ENCODE results near the gene WTIP. TPM values are rescaled to one million over a fixed set of nuclear protein-coding genes. Genes with fewer than 3 reads are reported as not detected.
"Not testable (repeated sequence)": the region's sequence is repeated elsewhere in the genome, so short reads cannot be mapped to it uniquely, and the experiment has no call there.

WTIP gene
- total and polyA plus RNA-seq, 5 donors from 2014 or later: 0.27 TPM; not detected in 4

DNA sequence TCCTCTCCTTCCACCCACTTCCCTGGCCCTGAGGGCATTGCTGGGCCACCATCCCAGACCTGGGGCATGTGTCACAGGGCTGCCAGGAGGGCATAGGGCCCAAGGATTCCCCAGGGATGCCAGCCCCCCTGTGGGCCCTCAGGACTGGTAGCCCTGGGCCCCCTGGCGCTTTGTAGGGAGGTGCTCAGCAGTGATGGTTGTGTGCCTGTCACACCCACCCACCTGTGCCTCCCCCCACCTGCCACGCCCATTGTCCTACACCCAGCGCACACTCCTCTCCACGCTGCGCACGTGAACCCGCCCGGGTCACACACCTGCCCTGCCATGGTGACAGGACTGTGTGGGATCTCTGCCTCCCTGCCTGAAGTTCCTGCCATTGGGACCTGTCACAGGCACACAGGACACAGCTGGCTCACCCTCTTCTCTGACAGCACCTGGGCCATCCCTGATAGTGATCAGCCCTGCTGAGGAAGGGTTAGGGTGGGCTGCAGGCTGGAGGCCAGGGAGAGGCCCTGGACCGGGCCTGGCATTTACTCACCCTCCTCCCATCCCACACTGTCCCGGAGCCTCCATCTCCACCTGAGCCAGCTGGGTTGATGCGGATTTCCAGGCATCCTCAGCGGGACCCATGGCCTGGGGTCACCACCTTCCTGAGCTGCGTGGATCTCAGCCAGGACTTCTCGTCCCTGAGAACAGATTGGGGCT lies 23.9 kb downstream of the WTIP start:
- H3K4me1 ChIP-seq (ENCODE audit: control insufficient read depth, insufficient read depth, low read length, poor library complexity, severe bottlenecking): peaks cover 13% of the 10 kb centered on the region
- H3K36me3 Mint-ChIP-seq: no peaks in the 10 kb centered on the region
- H3K4me3 Mint-ChIP-seq: no peak overlapping the region
- no peak overlapping the region for H3K27ac Mint-ChIP-seq
- H3K9me3 ChIP-seq (ENCODE audit: control insufficient read depth in 2 of 2, low read length in 2 of 2): no peaks in the 10 kb centered on the region
- no peak overlapping the region for H3K27ac ChIP-seq (ENCODE audit: insufficient read depth, low read length, poor library complexity, severe bottlenecking)
- no peak for DNase-seq
- no peaks in the 10 kb centered on the region for H3K36me3 ChIP-seq (ENCODE audit: control insufficient read depth, insufficient read depth, low read length)
- no peak for ATAC-seq (ENCODE audit: low read depth in 2 of 2)
- no peaks in the 10 kb centered on the region for H3K27me3 ChIP-seq (ENCODE audit: control insufficient read depth, insufficient read depth, low read length)
- H3K4me1 Mint-ChIP-seq: peaks cover 0 to 9% (median 4%) of the 10 kb centered on the region in 4 donors
- no peak overlapping the region for H3K4me3 ChIP-seq (ENCODE audit: low read depth, low read length)
- H3K9me3 Mint-ChIP-seq: peaks cover 0 to 3% (median under 1%) of the 10 kb centered on the region in 7 donors
- peaks cover 18% of the 10 kb centered on the region for H3K27me3 Mint-ChIP-seq

DNA sequence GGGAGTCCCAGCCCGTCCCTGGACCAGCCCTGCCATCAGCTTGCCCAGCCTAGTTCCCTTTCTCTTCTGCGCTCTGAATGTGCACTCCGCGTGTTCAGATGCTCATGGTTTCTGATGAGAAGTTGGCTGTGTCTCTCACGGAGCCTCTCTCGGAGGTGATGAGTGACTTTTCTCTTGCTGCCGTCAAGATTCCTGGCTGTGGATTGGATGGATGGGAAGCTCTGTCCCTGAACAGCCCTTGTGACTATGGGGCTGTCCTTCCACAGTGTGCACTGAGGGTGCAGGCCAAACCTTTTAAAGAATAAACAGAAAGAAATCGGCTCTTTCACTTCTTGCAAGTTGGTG lies 24.4 kb downstream of the WTIP start:
- no peaks in the 10 kb centered on the region for H3K36me3 ChIP-seq (ENCODE audit: control insufficient read depth, insufficient read depth, low read length)
- H3K4me3 ChIP-seq (ENCODE audit: low read depth, low read length): no peak overlapping the region
- no peak overlapping the region for H3K4me3 Mint-ChIP-seq
- peaks cover 0 to 9% (median 4%) of the 10 kb centered on the region in 4 donors for H3K4me1 Mint-ChIP-seq
- peaks cover 7% of the 10 kb centered on the region for H3K4me1 ChIP-seq (ENCODE audit: control insufficient read depth, insufficient read depth, low read length, poor library complexity, severe bottlenecking)
- H3K27ac ChIP-seq (ENCODE audit: insufficient read depth, low read length, poor library complexity, severe bottlenecking): no peak overlapping the region
- H3K9me3 ChIP-seq (ENCODE audit: control insufficient read depth in 2 of 2, low read length in 2 of 2): no peaks in the 10 kb centered on the region
- ATAC-seq (ENCODE audit: low read depth in 2 of 2): no peak
- H3K27ac Mint-ChIP-seq: no peak overlapping the region
- no peak for DNase-seq
- peaks cover 18% of the 10 kb centered on the region for H3K27me3 Mint-ChIP-seq
- H3K9me3 Mint-ChIP-seq: peaks cover 0 to 6% (median 2%) of the 10 kb centered on the region in 7 donors
- H3K36me3 Mint-ChIP-seq: no peaks in the 10 kb centered on the region
- H3K27me3 ChIP-seq (ENCODE audit: control insufficient read depth, insufficient read depth, low read length): no peaks in the 10 kb centered on the region

DNA sequence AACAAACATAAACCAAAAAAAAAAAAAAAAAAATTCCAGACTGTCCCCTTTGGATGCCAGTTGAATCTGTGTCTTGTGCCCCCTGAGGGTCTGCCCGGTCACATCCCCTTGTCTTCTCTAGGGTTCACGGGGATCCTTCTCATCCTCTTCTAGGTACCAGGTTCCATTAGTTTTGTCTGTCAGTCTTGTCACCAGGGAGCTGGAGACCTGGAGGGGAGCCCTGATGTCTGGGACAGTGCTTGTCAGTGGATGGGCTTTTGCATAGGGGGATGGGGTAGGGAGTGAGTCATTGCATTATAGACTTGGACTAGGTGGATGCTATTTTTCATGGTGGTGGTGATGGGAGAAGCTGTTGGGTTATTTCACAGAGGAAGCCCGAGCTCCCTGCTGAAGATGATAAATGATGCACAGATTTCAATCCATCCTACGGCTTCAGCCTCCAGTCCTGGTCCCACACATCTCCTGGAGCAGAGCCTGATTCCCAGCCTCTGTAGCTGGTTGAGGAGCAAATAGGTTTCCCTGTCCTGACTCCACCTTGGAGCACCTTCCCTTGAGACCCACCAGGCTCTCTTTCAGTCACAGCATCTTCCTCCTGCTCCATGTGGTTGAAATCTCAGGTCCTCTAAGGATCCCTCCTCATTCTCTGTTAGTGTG lies 26.0 kb downstream of the WTIP start:
- Histone ChIP-seq H3K4me1 (ENCODE audit: control insufficient read depth, insufficient read depth, low read length, poor library complexity, severe bottlenecking) (no peaks in the 10 kb centered on the region), H3K27ac (ENCODE audit: insufficient read depth, low read length, poor library complexity, severe bottlenecking) (no peak overlapping the region), H3K36me3 (ENCODE audit: control insufficient read depth, insufficient read depth, low read length) (no peaks in the 10 kb centered on the region), H3K27me3 (ENCODE audit: control insufficient read depth, insufficient read depth, low read length) (no peaks in the 10 kb centered on the region), H3K9me3 (ENCODE audit: control insufficient read depth in 2 of 2, low read length in 2 of 2) (no peaks in the 10 kb centered on the region), H3K4me3 (ENCODE audit: low read depth, low read length) (no peak overlapping the region)
- H3K27me3 Mint-ChIP-seq: peaks cover 10% of the 10 kb centered on the region
- no peak overlapping the region for H3K4me3 Mint-ChIP-seq
- H3K9me3 Mint-ChIP-seq: peaks cover 0 to 16% (median 2%) of the 10 kb centered on the region in 7 donors
- H3K4me1 Mint-ChIP-seq: peaks cover 0 to 4% (median 0%) of the 10 kb centered on the region in 4 donors
- ATAC-seq (ENCODE audit: low read depth in 2 of 2): no peak
- no peak for DNase-seq
- no peaks in the 10 kb centered on the region for H3K36me3 Mint-ChIP-seq
- no peak overlapping the region for H3K27ac Mint-ChIP-seq

DNA sequence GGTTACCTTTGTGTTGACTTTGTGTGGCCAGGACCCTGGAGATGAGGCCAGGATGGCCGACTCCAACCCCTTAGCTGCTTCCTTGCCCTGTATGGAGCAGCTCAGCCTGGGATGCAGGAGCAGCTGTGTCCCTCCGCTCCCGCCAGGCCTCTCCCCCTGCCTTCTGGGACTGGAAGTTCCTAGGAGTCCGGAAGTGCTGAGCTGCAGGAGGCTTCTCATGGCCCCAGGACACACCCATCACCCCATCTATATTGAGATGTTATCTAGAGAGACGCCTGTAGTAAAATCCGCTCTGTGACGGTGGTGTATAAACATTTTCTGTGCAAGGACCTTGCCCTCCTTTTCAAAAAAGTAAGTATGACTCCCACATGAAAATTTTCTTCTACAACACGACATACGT lies 27.0 kb downstream of the WTIP start:
- Mint-ChIP-seq H3K36me3 (no peaks in the 10 kb centered on the region), H3K27ac (no peak overlapping the region), H3K4me1 (no peaks in the 10 kb centered on the region), H3K4me3 (no peak overlapping the region), H3K27me3 (peaks cover 1% of the 10 kb centered on the region), H3K9me3 (peaks cover 0 to 16% (median 2%) of the 10 kb centered on the region in 7 donors)
- Histone ChIP-seq H3K36me3 (ENCODE audit: control insufficient read depth, insufficient read depth, low read length) (no peaks in the 10 kb centered on the region), H3K9me3 (ENCODE audit: control insufficient read depth in 2 of 2, low read length in 2 of 2) (no peaks in the 10 kb centered on the region), H3K4me1 (ENCODE audit: control insufficient read depth, insufficient read depth, low read length, poor library complexity, severe bottlenecking) (no peaks in the 10 kb centered on the region), H3K4me3 (ENCODE audit: low read depth, low read length) (no peak overlapping the region), H3K27me3 (ENCODE audit: control insufficient read depth, insufficient read depth, low read length) (no peaks in the 10 kb centered on the region), H3K27ac (ENCODE audit: insufficient read depth, low read length, poor library complexity, severe bottlenecking) (no peak overlapping the region)
- ATAC-seq (ENCODE audit: low read depth in 2 of 2) (no peak), DNase-seq (no peak)

DNA sequence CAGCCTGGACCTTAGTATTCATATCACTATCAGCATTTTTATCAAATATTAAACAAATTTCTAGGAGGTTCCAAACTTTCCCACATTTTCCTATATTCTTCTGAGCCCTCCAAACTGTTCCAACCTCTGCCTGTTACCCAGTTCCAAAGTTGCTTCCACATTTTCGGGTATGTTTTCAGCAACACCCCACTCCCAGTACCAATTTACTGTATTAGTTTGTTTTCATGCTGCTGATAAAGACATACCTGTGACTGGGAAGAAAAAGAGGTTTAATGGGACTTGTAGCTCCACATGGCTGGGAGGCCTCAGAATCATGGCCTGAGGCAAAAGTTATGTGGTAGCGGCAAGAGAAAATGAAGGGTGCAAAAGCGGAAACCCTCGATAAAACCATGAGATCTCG lies 29.3 kb downstream of the WTIP start:
- not testable (repeated sequence) for H3K4me1 Mint-ChIP-seq; H3K27ac Mint-ChIP-seq; H3K27me3 ChIP-seq (ENCODE audit: control insufficient read depth, insufficient read depth, low read length); H3K9me3 ChIP-seq (ENCODE audit: control insufficient read depth in 2 of 2, low read length in 2 of 2); H3K36me3 Mint-ChIP-seq; DNase-seq; H3K36me3 ChIP-seq (ENCODE audit: control insufficient read depth, insufficient read depth, low read length); H3K27me3 Mint-ChIP-seq; H3K4me3 ChIP-seq (ENCODE audit: low read depth, low read length); H3K4me1 ChIP-seq (ENCODE audit: control insufficient read depth, insufficient read depth, low read length, poor library complexity, severe bottlenecking); H3K27ac ChIP-seq (ENCODE audit: insufficient read depth, low read length, poor library complexity, severe bottlenecking); ATAC-seq (ENCODE audit: low read depth in 2 of 2); H3K4me3 Mint-ChIP-seq
- H3K9me3 Mint-ChIP-seq: peaks cover 0 to 16% (median 2%) of the 10 kb centered on the region in 7 donors

DNA sequence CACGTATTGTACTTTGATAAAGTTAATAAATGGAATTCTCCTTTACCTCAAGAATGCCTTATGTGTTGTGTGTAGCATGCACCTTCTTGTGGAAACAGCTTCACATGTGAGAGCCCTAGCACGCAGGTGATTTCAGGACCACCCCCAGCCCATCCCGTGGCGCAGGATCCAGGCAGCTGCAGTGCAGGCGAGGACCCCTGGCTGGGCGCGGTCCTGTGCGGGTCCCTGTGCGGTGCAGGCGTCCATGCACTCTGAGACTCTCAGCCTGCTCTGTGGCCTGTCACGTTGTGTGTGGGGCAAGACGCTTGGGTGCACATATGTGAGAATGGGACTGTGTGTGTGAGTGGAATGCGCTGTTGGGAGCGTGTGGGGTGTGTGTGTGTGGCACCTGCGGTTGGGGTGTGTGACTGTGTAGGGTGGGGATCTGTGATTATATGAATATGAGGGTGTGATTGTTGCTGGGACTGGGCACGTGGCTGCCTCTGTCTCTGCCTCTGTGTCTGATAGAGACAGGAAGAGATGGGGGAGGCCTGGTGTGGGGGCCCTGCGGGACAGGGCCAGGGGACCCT lies 30.8 kb downstream of the WTIP start:
- Histone ChIP-seq H3K9me3 (ENCODE audit: control insufficient read depth in 2 of 2, low read length in 2 of 2) (no peaks in the 10 kb centered on the region), H3K36me3 (ENCODE audit: control insufficient read depth, insufficient read depth, low read length) (no peaks in the 10 kb centered on the region), H3K27me3 (ENCODE audit: control insufficient read depth, insufficient read depth, low read length) (no peaks in the 10 kb centered on the region), H3K4me1 (ENCODE audit: control insufficient read depth, insufficient read depth, low read length, poor library complexity, severe bottlenecking) (no peaks in the 10 kb centered on the region), H3K27ac (ENCODE audit: insufficient read depth, low read length, poor library complexity, severe bottlenecking) (no peak overlapping the region), H3K4me3 (ENCODE audit: low read depth, low read length) (no peak overlapping the region)
- Mint-ChIP-seq H3K4me3 (no peak overlapping the region), H3K36me3 (no peaks in the 10 kb centered on the region), H3K4me1 (no peaks in the 10 kb centered on the region), H3K27me3 (no peaks in the 10 kb centered on the region), H3K9me3 (peaks cover 0 to 16% (median 2%) of the 10 kb centered on the region in 7 donors), H3K27ac (no peak overlapping the region)
- ATAC-seq (ENCODE audit: low read depth in 2 of 2) (no peak), DNase-seq (no peak)

DNA sequence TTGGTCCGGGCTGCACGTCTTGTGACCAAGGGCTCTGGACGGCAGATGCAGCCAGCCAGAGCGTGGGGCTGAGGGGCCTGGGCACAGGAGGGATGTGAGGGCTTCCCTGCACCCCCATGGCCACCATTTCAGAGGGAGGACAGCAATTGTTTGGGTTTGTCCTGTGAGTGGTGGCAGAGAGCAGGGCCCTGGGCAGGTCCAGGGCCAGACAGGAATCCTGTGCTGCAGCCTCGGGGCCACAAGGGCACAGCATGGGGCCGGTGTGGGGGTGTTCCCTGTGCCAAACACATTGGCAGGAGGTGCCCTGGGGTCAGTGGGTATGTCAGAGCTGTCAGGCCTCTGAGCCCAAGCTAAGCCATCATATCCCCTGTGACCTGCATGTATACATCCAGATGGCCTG lies 32.2 kb downstream of the WTIP start:
- no peak for ATAC-seq (ENCODE audit: low read depth in 2 of 2)
- Histone ChIP-seq H3K27me3 (ENCODE audit: control insufficient read depth, insufficient read depth, low read length) (no peaks in the 10 kb centered on the region), H3K4me1 (ENCODE audit: control insufficient read depth, insufficient read depth, low read length, poor library complexity, severe bottlenecking) (no peaks in the 10 kb centered on the region), H3K4me3 (ENCODE audit: low read depth, low read length) (no peak overlapping the region), H3K27ac (ENCODE audit: insufficient read depth, low read length, poor library complexity, severe bottlenecking) (no peak overlapping the region), H3K36me3 (ENCODE audit: control insufficient read depth, insufficient read depth, low read length) (no peaks in the 10 kb centered on the region), H3K9me3 (ENCODE audit: control insufficient read depth in 2 of 2, low read length in 2 of 2) (no peaks in the 10 kb centered on the region)
- no peak for DNase-seq
- no peaks in the 10 kb centered on the region for H3K36me3 Mint-ChIP-seq
- peaks cover 0 to 16% (median 0%) of the 10 kb centered on the region in 7 donors for H3K9me3 Mint-ChIP-seq
- H3K27me3 Mint-ChIP-seq: no peaks in the 10 kb centered on the region
- H3K4me1 Mint-ChIP-seq: no peaks in the 10 kb centered on the region
- no peak overlapping the region for H3K27ac Mint-ChIP-seq
- H3K4me3 Mint-ChIP-seq: no peak overlapping the region

DNA sequence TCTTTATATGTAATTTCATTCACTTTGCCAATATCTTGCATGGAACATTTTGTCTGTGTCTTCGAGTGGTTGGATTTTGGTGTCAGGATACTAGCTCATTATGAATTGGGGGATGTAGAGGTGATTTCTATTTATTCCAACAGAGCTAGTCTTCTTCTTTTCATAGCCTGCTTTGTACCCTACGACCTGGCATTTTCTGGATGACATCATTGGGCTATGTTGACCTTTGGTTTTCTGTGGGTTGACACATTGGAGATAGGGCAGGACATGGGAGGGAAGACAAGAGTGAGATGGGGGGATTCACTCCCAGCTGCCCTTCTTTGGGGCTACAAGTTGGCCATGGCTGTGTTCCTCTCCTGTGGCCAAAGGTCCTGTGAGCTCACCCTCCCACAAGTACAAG lies 38.0 kb downstream of the WTIP start:
- H3K27me3 ChIP-seq (ENCODE audit: control insufficient read depth, insufficient read depth, low read length): peaks cover 4% of the 10 kb centered on the region
- H3K4me1 Mint-ChIP-seq: no peaks in the 10 kb centered on the region
- ATAC-seq (ENCODE audit: low read depth in 2 of 2) (no peak), DNase-seq (no peak)
- peaks cover 13% of the 10 kb centered on the region for H3K27me3 Mint-ChIP-seq
- H3K9me3 Mint-ChIP-seq: no peaks in the 10 kb centered on the region
- no peak overlapping the region for H3K4me3 ChIP-seq (ENCODE audit: low read depth, low read length)
- no peaks in the 10 kb centered on the region for H3K36me3 Mint-ChIP-seq
- no peak overlapping the region for H3K4me3 Mint-ChIP-seq
- H3K27ac Mint-ChIP-seq: no peak overlapping the region
- H3K36me3 ChIP-seq (ENCODE audit: control insufficient read depth, insufficient read depth, low read length): no peaks in the 10 kb centered on the region
- no peaks in the 10 kb centered on the region for H3K9me3 ChIP-seq (ENCODE audit: control insufficient read depth in 2 of 2, low read length in 2 of 2)
- H3K4me1 ChIP-seq (ENCODE audit: control insufficient read depth, insufficient read depth, low read length, poor library complexity, severe bottlenecking): no peaks in the 10 kb centered on the region
- H3K27ac ChIP-seq (ENCODE audit: insufficient read depth, low read length, poor library complexity, severe bottlenecking): no peak overlapping the region

Measured in CD4-positive, CD25-positive, alpha-beta regulatory T cell (primary cell).